ENCODE data around the gene PITPNM1. TPM values are rescaled to one million over a fixed set of nuclear protein-coding genes. Genes with fewer than 3 reads are reported as not detected.
"Not testable (repeated sequence)": the region's sequence is repeated elsewhere in the genome, so short reads cannot be mapped to it uniquely, and the experiment has no call there.

PITPNM1 gene
- total RNA-seq, result 24.8 and 34.6 TPM in 2 replicates
- 28.7 TPM for polyA plus RNA-seq (2012)

DNA sequence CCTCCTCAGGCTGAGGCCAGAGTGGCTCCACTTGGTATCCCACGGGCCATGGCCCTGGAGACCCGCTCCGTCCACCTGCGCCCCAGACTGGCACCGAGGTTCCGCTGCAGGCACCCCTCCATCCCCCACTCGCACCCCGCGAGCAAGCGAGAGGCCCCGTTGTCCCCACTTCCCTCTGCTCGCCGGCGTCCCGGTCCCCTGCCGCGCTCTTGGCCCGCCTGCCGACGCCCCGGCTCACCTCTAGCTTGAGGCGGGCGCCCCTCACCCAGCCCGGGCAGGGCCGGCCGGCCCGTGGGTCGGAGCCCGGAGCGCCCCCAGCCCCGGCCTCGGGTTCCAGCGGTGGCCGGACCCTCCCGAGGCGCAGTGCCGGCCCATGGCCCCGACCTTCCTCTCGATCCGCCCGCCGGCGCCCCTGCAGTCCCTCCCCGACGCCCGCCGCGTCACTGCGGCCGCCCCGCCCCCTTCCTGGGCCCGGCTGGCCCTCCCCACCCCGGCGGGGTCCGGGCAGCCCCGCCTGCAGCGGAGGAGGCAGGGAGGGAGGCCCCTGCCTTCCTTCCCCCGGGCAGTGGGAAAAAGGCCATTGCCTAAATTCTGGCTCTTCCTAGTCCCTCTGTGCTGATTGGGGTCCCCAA is at the start of gene PITPNM1:
Gene PITPNM1, minus strand, starts transcription at position 414 of the 632 bp plus-strand sequence. CDS start 1,183 bp downstream, outside the sequence.
- peak; percentile 63 for DNase-seq (ENCODE audit: low read depth)

DNA sequence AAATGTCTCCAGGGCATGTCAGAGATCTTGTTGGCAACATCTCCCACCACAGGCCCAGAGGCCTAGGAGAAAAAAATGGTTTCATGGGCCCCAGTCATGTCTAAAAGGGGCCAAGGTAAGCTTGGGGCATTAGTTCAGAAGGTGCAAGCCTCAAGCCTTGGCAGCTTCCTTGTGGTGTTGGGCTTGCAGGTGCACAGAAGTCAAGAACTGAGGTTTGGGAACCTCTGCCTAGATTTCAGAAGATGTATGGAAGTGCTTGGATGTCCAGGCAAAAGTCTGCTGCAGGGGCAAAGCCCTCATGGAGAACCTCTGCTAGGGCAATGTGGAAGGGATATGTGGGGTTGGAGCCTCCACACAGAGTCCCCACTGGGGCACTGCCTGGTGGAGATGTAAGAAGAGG is 46.5 kb upstream of the PITPNM1 start:
- DNase-seq (ENCODE audit: low read depth), result not testable (repeated sequence)

- DNase-seq (ENCODE audit: low read depth), result no peak
These were observed 46.0 kb upstream of the PITPNM1 start for GRCh38 chr11:67551127-67551526.

DNA sequence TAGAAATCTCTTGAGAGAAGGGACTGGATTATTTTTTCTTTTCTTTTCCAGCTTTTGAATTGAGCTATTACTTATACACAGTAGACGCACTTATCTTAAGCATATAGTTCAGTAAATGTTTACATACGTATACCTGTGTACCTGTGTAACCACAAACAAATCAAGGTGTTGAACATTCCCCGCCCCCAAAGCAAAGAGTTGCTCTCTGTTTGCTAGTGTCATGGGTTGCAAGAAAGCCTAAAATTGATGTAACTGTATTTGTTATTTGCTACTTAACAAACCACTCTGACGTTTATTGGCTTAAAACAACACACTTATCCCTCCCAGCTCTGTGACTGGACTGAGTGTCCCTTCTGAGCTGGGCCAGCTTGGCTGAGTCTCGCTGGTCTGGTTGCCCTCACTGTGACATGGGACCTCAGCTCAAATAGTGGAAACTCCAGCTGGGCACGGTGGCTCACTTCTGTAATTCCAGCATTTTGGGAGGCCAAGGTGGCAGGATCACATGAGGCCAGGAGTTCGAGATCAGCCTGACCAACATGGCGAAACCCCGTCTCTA is 43.5 kb upstream of the PITPNM1 start:
- no peak for DNase-seq (ENCODE audit: low read depth)

DNA sequence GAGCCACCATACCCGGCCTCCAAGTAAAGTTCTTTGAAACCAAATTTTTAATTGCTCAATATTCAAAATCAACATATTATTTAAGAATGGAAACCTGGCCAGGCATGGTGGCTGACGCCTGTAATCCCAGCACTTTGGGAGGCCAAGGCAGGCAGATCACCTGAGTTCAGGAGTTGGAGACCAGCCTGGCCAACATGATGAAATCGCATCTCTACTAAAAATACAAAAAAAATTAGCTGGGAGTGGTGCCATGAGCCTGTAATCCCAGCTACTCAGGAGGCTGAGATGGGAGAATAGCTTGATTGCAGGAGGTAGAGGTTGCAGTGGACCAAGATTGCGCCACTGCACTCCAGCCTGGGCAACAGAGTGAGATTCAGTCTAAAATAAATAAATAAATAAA is 42.9 kb upstream of the PITPNM1 start:
- DNase-seq (ENCODE audit: low read depth), result not testable (repeated sequence)

GRCh38 chr11:67545280-67545679 is 40.1 kb upstream of the PITPNM1 start:
- DNase-seq (ENCODE audit: low read depth), result no peak

GRCh38 chr11:67544616-67545242 is 39.6 kb upstream of the PITPNM1 start:
- no peak for DNase-seq (ENCODE audit: low read depth)

DNA sequence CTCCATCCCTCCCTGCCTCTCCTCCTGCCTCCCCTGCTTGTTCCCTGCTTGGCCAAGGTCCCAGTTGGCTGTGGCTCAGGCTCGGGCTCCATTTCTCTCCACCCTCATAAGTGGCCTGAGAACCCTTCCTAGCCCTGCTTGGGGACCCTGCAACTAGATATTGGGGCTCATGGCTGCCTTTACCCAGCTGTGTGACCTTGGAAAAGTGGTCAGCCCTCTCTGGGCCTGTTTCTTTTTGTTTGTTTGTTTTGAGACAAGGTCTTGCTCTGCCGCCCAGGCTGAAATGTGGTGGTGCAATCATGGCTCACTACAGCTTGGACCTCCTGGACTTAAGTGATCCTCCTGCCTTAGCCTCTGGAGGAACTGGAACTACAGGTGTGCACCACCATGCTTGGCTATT is 38.4 kb upstream of the PITPNM1 start:
- no peak for DNase-seq (ENCODE audit: low read depth)

GRCh38 chr11:67542971-67543370 is 37.8 kb upstream of the PITPNM1 start:
- DNase-seq (ENCODE audit: low read depth), result no peak

DNA sequence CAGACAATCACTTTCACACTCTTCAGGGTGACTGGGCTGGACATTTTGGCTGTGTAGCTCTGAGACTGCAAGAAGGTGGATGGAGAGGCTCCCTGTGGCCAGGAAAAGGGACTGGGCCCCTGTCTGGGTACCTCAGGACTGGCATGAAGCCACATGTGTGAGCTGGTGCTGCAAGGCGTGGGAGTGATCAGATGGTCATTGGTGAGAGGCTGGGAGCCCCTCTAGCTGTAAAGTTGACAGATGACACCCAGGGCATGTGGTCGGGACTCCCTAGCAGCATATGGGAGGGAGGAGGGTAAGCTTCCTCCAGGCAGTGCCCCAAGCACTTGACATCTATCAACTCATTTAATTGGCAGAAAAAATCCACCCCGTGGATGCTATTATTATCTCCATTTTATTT is 37.0 kb upstream of the PITPNM1 start:
- no peak for DNase-seq (ENCODE audit: low read depth)

GRCh38 chr11:67541198-67541597 is 36.0 kb upstream of the PITPNM1 start:
- no peak for DNase-seq (ENCODE audit: low read depth)

DNA sequence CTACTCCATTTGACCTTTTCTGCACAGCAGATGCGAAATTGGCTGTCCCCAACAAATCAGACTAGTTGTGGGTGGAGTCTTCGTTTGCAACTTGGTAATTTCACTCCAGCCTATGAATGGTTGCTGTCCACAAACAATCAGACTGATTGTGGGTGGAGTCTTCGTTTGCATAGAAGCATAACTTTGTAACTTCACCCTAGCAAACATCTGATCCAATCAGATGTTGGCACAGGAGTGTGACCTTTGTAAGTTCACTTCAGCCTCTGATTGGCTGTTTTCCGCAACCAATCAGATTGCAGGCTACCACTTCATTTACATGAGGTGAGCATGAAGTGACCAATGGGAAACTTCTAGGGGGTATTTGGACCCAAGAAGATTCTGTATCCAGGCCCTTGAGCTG is 34.4 kb upstream of the PITPNM1 start:
- DNase-seq (ENCODE audit: low read depth), result no peak

GRCh38 chr11:67538823-67539505 is 33.8 kb upstream of the PITPNM1 start:
- DNase-seq (ENCODE audit: low read depth), result no peak

GRCh38 chr11:67538306-67538705 is 33.1 kb upstream of the PITPNM1 start:
- no peak for DNase-seq (ENCODE audit: low read depth)

- DNase-seq (ENCODE audit: low read depth), result no peak
These were observed 30.4 kb upstream of the PITPNM1 start for GRCh38 chr11:67535561-67535960.

- no peak for DNase-seq (ENCODE audit: low read depth)
These were observed 29.0 kb upstream of the PITPNM1 start for GRCh38 chr11:67534070-67534679.

GRCh38 chr11:67532889-67533288 is 27.7 kb upstream of the PITPNM1 start:
- DNase-seq (ENCODE audit: low read depth), result no peak

DNA sequence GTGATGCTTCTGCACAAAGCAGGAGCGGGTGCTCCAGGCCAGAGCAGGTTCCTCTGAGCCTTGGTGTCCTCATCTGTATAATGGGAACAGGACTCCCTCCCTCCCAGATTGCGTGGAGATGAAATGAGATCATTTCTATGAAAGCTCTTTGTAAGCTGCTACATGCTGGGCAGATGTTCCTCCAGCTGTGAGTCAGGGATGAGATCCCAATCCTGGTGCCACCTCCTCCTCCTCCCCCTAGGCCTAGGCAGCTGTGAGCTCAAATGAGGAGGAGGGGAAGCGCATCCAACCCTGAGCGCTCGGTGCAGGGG is 25.1 kb upstream of the PITPNM1 start:
- DNase-seq (ENCODE audit: low read depth), result no peak

- DNase-seq (ENCODE audit: low read depth), result no peak
These were observed 23.2 kb upstream of the PITPNM1 start for GRCh38 chr11:67528376-67528775.

DNA sequence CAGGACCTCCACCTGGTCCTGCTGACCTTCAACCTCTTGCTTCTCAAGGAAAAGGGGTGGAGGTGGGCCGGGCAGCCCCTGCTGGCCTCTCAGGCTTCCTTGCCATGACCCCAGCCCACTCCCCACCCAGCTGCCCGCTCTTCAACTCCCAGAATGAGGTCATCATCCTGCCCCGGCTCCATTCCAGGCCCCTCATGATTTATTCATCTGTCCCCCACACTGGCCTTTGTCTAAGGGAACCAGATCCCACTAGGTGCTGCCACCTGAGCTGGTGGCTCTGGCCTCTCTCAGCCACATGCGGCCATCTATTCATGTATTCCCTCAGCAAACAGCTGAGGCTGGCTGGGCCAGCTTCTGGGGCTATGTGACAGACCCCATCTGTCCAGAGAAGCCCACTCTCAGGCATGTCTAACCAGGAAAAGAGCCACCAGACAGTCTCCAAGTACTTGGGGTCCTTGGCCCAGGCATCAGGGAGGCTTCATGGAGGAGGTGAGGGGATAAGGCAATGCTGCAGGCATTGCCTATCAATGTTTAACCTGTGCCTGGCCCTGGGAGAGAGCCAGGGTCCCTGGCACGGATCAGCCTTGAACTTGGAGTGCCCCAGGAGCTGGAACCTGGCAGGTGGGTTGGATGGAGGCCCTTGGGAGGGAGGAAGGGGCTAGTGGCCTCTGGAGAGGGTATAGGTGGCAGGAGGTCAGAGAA is 20.3 kb upstream of the PITPNM1 start:
- DNase-seq (ENCODE audit: low read depth), result no peak

GRCh38 chr11:67524480-67524808 is 19.3 kb upstream of the PITPNM1 start:
- DNase-seq (ENCODE audit: low read depth), result no peak

Measured in myocyte (in vitro differentiated cells).